Calu3 (cell line): ENCODE results near the gene CYB5R4. TPM values are rescaled to one million over a fixed set of nuclear protein-coding genes. Genes with fewer than 3 reads are reported as not detected.
"Not testable (repeated sequence)": the region's sequence is repeated elsewhere in the genome, so short reads cannot be mapped to it uniquely, and the experiment has no call there.

Experiments
- BruUV-seq: library from RNA; stranded (reverse); fragments of 400-500 nt; replicated peaks from 2 replicates; lab custom pipeline; 2021; lab: Mats Ljungman, UMichigan
- CTCF ChIA-PET: fragments of 300-600 bp; sonication (Branson Sonifier 250); formaldehyde crosslinking; loops from one replicate; lab custom pipeline; 2022; ENCODE audit warnings: antibody characterized with exemption; lab: Charles Lee
- DNase-seq: peaks from one replicate; pipeline ENCODE4 v3.0.0; 2022
- H3K27ac Mint-ChIP-seq: one replicate; pipeline ENCODE4 v1.8.0; 2022; ENCODE audit warnings: mixed read lengths; ENCODE audit not compliant: unreplicated experiment
- H3K27me3 Mint-ChIP-seq: one replicate; pipeline ENCODE4 v1.8.0; 2022; ENCODE audit warnings: mixed read lengths; ENCODE audit not compliant: unreplicated experiment
- H3K36me3 Mint-ChIP-seq: one replicate; pipeline ENCODE4 v1.8.0; 2022; ENCODE audit warnings: mild to moderate bottlenecking, moderate library complexity, mixed read lengths; ENCODE audit not compliant: insufficient read depth, unreplicated experiment
- H3K4me1 Mint-ChIP-seq: one replicate; pipeline ENCODE4 v1.8.0; 2022; ENCODE audit warnings: mild to moderate bottlenecking, low read depth, mixed read lengths; ENCODE audit not compliant: unreplicated experiment
- H3K4me3 Mint-ChIP-seq: one replicate; pipeline ENCODE4 v1.8.0; 2022; ENCODE audit warnings: mild to moderate bottlenecking, low read depth, moderate library complexity, mixed read lengths; ENCODE audit not compliant: unreplicated experiment
- H3K9me3 Mint-ChIP-seq: one replicate; pipeline ENCODE4 v1.8.0; 2022; ENCODE audit warnings: low read depth, mixed read lengths; ENCODE audit not compliant: unreplicated experiment
- CTCF ChIP-seq: fragments of 200-600 bp; IDR thresholded peaks from one replicate; pipeline ENCODE4 v1.8.0; 2022; ENCODE audit warnings: antibody characterized with exemption; ENCODE audit not compliant: unreplicated experiment
- intact Hi-C: fragments of 100-400 bp; cut with micrococcal nuclease; formaldehyde crosslinking; loops from one replicate; pipeline ENCODE4 v1.10.0; 2022; ENCODE audit not compliant: unreplicated experiment
- total RNA-seq: library from RNA; stranded (reverse); gene quantifications from 2 replicates; pipeline ENCODE4 v1.2.3, GENCODE V29; 2022

Gene CYB5R4
- total RNA-seq, 1 experiment from 2014 or later, result 28.3 TPM

- no peak for TF ChIP-seq CTCF
- no peak for DNase-seq
- Mint-ChIP-seq H3K4me1 (no peaks in the 10 kb centered on the region), H3K9me3 (no peaks in the 10 kb centered on the region), H3K27ac (no peak overlapping the region), H3K36me3 (no peaks in the 10 kb centered on the region), H3K27me3 (no peaks in the 10 kb centered on the region), H3K4me3 (no peak overlapping the region)
- no TSS peak for BruUV-seq
- intact Hi-C loops, result no loop called here
- CTCF ChIA-PET, result no interaction called here
These were observed 46.2 kb downstream of the CYB5R4 start for GRCh38 chr6:83905648-83906047.

- H3K27ac Mint-ChIP-seq, H3K4me1 Mint-ChIP-seq, H3K36me3 Mint-ChIP-seq, BruUV-seq, H3K27me3 Mint-ChIP-seq, CTCF ChIA-PET, H3K9me3 Mint-ChIP-seq, intact Hi-C loops, H3K4me3 Mint-ChIP-seq, DNase-seq: not testable (repeated sequence)
These were observed 48.3 kb downstream of the CYB5R4 start for GRCh38 chr6:83907623-83908390.

- H3K4me3 Mint-ChIP-seq, result no peak overlapping the region
- BruUV-seq, result no TSS peak
These were observed 49.3 kb downstream of the CYB5R4 start for GRCh38 chr6:83908813-83909212.

GRCh38 chr6:83911278-83911677 is 51.8 kb downstream of the CYB5R4 start:
- no TSS peak for BruUV-seq
- no peak for DNase-seq
- H3K27me3 Mint-ChIP-seq, result no peaks in the 10 kb centered on the region
- H3K4me1 Mint-ChIP-seq, result no peaks in the 10 kb centered on the region
- H3K36me3 Mint-ChIP-seq, result no peaks in the 10 kb centered on the region
- intact Hi-C loops, result no loop called here
- no peak overlapping the region for H3K4me3 Mint-ChIP-seq
- CTCF ChIA-PET, result no interaction called here
- TF ChIP-seq CTCF, result no peak
- H3K27ac Mint-ChIP-seq, result no peak overlapping the region
- no peaks in the 10 kb centered on the region for H3K9me3 Mint-ChIP-seq

More at GRCh38 chr6:83908813-83909212, 49.3 kb downstream of the CYB5R4 start:
- no peaks in the 10 kb centered on the region for H3K9me3 Mint-ChIP-seq
- no peaks in the 10 kb centered on the region for H3K4me1 Mint-ChIP-seq
- no peak for TF ChIP-seq CTCF
- no peaks in the 10 kb centered on the region for H3K27me3 Mint-ChIP-seq
- no peak overlapping the region for H3K27ac Mint-ChIP-seq
- no peaks in the 10 kb centered on the region for H3K36me3 Mint-ChIP-seq
- DNase-seq, result no peak
- CTCF ChIA-PET, result no interaction called here
- intact Hi-C loops, result no loop called here

GRCh38 chr6:83914953-83915352 is 55.5 kb downstream of the CYB5R4 start:
- H3K4me3 Mint-ChIP-seq, result no peak overlapping the region
- BruUV-seq, result no TSS peak
- no peak for TF ChIP-seq CTCF
- no peaks in the 10 kb centered on the region for H3K9me3 Mint-ChIP-seq
- no peak overlapping the region for H3K27ac Mint-ChIP-seq
- CTCF ChIA-PET, result no interaction called here
- no peaks in the 10 kb centered on the region for H3K4me1 Mint-ChIP-seq
- intact Hi-C loops, result no loop called here
- DNase-seq, result no peak
- no peaks in the 10 kb centered on the region for H3K36me3 Mint-ChIP-seq
- H3K27me3 Mint-ChIP-seq, result no peaks in the 10 kb centered on the region
